HG02642 (cell line): Measurements from ENCODE around the gene DDX1.

Experiments used
- ATAC-seq: cut with Tn5 transposase; IDR thresholded peaks from one replicate; pipeline ENCODE4 v1.9.1; 2021; ENCODE audit warnings: mild to moderate bottlenecking; ENCODE audit not compliant: unreplicated experiment, poor library complexity

The DDX1 gene

DNA sequence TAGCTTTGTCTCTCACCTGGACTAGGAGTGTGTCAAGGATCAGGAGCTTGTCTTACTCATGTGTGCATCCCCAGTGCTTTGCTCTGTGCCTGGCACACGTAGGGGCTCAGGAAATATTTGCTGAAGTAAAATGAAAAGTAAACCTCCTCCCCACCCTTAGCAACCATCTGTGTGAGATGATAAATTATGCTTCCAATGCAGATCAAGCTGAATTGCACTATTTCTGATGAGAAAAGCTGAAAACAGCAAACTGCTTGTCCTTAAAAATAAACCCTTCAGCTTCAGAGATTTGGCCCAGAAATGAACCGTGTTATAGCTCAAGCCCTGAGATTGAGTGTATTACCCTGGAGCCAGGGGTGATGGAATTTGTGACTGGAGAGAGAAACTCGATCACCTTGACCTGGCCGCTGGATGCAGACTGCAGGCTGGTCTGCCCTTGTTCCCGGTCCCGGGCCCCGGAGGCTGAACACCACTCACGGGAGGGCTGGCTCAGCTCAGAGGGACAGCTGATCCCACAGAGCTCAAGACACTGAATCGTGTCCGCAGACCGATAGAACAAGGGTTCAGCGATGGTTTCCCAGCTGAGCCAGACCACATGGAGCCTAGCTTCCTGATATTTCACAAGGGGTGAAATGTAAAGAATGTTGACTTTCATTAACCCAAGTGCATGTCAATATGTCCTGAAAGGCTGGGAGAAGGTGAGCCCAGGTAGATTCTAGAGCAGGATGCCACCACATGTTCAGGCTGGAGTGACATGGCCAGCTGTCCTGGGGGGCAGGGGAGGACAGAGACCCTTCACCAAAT, 50.5 kb downstream of the DDX1 start:
- ATAC-seq, result no peak

DNA sequence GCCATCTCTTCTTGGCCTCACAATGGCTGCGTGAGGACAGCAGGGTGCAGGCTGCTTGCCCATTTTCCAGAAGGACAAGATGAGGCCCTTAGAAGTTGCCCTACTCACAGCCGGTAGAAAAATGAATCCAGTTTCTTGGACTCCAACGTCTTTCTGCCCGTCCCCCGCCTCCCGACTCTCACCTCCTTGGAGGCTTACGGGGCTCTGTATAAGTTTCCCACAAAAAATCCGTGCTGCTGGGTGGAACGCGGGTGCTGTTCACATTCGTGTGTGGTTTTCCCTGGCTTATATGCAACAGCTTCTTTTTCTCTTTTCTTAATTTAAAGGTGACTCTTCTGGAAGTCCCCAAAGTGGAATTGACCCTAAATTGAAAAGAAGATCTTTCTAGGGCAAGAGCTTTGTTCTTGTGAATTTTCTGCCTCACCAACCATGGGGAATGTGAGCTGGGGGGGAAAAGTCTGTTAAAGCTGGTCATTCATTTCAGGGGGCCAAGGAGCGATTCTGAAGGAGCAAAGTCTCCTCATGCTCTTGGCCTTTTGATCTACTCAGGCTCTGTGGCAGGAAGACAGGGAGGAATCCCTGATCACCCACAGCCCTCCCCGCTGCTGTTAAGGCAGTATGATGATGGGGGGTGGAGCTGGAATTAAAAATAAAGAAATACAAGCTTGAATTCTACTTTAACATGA, 51.3 kb downstream of the DDX1 start:
- no peak for ATAC-seq

DNA sequence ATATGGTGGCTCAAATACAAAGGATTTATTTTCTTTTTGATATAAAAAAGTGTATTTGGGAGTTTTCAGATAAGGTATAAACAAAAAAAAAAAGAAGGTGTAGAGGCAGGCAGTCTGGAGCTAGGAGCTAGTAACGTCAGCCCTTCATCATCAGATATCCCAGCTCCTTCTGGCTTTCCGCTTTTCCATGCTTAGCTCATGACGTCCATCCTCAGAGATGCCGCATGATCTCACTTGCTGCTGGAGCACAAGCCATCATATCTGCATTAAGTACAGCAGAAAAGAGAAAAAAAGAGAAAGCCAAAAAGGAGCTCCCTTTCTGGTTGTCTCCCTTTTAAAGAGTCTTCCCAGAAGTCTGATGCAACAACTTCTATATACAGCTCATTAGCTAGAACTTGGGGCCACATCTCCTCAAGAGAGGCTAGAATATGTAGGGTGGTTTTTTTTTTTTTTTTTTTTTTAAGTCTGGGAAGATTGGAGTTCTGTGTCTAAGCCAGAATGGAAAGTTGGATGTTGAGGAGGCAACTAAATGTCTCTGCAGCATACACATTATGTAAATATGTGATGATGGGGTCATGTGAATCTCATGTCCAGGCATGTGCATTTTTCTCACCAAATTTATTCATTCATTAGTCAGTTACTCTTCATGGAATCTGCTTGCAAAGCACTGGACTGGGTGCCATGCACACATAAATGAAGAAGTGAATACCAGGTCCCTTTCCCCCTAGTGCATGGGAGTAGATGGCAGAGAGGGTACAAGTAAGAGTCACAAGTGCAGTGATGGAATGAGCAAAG, 52.3 kb downstream of the DDX1 start:
- no peak for ATAC-seq

DNA sequence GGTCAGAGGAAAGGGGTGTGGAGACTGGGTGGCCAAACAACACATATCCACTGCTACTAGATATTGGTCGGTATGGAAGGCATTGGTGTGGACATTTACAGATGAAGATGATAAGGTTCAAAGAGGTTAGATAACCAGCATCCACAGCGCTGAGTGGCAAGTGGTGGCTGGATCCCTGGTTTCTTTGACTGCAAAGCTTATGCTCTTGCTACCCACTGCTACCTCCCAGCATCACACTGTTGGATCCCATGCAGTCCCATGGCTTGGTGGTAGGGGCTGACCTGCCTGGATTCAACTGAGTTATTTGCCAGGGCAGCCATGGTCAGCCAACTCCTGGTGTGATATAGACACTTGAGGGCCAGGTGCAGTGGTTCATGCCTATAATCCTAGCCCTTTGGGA, 53.6 kb downstream of the DDX1 start:
- ATAC-seq, result no peak

DNA sequence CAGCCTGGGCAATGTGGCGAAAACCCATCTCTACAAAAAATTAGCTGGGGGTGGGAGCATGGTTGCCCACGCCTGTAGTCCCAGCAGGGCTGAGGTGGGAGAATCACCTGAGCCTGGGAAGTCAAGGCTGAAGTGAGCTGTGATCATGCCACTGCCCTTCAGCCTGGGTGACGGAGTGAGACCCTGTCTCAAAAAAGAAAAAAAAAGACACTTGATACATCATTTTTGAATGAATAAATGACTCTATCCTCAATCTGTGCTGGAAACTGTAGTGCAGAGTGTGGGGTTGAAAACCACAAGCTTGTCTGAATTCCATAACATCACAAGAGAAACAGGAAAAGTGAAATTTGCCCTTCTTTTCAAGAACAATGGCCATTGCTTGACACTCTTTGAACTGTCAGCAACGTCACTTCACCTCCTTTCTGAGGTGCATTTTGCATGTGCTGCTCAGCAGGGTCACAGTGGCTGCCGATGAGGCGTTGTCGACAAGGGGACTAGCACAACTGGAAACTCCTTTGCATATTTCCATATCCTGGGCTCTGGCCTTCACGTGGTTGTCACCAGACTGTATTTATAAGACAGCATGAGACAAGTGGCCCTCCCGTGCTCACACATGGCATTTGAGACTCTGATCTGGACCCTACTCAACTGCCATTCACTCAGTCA, 54.2 kb downstream of the DDX1 start:
- no peak for ATAC-seq

DNA sequence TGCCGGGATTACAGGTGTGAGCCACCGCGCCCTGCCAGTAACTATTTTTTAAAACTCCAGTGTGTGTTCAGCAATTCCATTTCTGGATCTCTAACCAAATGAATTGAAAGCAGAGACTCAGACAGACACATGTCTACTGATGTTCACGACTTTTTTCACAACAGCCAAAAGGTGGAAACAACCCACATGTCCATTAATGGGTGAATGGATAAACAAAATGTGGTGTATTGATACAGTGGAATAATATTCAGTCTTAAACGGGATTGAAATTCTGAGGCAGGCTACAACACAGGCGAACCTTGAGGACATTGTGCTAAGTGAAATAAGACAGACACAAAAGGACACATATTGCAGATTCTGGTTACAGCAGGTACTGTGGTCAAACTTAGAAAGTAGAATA, 55.0 kb downstream of the DDX1 start:
- ATAC-seq, result no peak

DNA sequence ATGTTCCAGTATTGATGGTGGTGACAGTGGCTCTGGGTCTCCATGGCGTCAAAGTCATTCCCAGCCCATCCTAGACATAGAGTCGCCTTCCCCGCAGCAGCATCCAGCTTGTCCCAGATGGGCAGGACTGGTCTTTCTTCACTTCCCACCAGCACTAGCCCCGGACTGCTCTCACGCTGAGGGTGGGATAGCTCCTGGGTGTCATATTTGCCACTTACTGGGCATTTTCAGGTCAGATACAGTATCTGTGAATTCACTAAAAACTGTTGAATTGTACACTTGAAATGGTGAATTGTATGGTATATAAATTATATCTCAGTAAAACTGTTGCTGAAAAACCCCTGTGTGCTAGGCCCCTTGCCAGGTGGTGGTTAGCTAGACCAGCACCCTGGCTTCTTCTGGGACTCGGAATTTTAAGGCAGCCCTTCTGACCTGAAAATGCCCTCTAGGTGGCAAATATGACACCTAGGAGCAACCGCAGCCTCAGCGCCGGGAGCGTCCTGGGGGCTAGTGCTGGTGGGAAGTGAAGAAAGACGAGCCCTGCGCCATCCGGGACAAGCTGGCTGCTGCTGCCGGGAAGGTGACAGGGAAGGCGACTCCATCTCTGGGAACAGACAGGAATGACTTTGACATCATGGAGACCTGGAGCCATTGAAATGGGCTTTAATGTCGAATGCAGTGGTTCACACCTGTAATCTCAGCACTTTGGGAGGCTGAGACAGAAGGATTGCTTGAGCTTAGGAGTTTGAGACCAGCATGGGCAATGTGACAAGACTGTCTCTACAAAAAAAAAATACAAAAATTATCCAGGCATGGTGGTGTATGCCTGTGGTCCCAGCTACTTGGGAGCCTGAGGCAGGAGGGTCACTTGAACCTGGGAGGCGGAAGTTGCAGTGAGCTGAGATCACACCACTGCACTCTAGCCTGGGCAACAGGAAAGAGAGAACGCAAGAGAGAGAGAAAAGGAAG, 56.2 kb downstream of the DDX1 start:
- ATAC-seq, result no peak

DNA sequence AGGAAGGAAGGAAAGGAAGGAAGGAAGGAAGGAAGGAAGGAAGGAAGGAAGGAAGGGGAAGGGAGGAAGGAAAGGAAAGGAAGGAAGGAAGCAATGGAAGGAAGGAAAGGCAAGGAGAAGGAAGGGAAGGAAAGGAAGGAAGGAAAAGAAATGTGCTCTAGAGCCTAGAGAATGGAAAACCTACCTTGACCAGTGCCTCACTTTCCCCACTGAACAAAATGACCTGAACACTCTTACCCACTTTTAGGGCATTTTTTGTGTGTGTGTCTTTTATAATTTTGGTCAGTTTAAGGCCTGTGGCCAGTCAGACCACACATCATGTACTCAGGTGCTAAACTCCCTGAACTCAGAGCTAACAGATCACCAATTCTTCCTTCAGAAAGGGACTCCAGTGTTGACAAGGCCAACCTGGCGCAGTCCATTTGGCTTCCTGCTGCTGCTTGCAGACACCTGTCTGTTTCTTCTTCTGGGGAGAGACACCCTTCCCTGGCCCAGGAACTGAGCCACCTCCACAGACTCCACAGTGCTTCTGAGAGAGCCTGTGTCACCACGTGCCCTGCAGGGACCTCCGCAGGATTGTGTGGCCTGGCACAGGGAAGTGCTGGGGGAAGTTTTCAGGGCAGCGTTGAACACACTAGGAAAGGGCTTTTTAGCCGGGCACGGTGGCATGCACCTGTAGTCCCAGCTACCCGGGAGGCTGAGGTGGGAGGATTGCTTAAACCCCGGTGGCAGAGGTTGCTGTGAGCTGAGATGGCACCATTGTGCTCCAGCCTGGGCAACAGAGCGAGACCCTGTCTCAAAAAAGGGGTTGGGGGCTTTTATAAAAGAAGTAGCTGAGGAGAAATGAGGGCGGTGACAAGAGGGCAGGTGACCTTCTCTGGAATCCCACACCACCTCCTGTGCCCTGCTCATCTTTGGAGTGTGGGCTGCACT, 57.2 kb downstream of the DDX1 start:
- no peak for ATAC-seq

DNA sequence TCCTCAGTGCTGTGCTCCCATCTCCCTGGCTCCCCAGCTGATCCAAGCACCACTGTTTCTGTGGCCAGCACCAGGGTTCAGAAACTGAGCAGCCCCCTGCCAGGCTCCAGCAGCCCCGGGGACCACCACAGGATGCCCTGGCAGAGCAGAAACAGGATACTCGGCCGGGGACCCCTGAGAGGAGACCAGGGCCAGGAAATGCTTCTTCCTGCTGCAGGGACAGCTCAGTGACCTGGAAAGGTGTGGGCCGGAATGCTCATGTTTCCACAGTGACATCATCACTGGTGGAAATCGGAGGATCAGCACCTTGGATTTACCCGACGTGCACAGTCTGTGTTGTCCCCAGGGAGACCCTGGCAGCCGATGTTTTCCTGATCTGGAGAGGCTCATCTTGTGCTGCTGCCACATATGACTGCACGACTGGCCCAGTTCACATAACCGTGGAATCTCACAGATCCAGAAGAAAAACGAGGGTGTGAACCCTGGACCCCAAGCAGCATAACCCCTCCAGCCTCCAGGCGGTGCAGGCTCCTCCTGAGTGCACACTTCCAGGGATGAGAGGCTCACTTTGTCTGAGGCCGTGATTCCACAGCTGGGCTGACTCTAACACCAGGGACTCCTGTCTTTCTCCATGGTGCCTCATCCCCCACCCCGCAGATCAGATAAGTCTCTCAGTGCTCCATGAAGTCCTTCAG, 58.0 kb downstream of the DDX1 start:
- no peak for ATAC-seq

DNA sequence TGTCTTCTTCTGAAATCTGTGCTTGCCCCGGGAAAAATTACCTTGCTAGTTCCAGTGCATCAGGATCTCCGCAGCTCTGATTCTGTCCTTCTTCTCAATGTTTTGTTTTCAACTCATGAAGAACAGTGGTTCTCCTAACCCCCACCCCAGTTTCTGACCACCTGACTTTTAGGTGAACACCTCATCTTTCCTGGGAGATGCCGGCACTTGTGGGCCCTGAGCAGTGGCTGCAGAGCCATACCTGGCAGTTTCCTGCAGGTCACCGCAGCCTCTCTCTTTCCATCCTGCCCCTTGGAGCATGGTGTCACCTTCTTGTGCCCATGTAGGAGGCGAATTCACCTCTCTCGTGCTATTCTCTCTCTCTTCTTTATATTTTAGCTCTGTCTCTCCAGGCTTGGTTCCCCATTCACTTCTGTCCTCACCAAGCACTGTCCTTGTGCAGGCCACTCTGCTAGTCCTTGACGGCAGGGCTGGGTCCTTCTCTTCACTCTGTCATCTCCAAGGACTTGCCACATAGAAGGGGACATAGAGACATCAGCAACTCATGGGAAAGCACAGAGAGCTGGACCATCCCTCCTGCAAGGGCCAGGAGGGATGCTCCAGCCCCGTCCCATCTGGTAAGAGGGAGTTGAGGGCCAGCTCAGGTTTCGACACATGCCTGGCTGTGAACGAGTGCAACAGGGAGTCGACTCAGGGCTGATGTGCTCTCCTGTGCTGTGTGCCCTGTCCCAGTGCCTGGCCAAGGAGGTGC, 59.1 kb downstream of the DDX1 start:
- no peak for ATAC-seq

DNA sequence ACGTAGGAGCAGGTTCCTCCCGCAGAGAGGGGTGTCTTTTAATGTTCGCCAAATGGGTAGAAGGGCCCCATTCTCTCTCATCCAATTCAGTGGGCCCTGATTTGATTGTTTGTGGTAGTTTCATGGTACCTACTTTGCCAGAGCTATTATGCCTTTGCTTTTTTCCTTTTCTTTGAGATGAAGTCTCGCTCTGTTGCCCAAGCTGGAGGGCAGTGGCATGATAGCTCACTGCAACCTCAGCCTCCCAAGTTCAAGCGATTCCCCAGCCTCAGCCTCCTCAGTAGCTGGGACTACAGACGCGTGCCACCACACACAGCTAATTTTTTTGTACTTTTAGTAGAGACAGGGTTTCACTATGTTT, 59.7 kb downstream of the DDX1 start:
- no peak for ATAC-seq

DNA sequence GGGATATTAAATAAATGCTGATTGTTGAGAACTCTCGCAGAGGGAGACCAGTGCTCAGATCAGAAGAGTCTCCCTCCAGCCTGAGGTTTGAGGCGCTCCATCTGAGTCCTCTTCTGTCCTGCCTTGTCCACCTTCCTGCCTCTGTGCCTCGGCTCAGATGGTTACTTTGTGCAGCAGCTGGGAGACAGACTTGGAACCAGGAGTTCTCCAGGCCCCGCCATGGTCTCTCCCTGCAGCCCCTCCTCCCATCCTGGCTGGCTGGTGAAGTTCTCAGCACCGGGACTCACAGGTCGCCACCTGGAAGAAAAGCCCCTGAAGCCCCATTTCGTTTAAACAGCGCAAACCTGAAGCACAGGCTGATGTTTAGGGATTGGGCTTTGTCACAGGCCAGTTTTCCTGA, 60.6 kb downstream of the DDX1 start:
- ATAC-seq, result no peak

DNA sequence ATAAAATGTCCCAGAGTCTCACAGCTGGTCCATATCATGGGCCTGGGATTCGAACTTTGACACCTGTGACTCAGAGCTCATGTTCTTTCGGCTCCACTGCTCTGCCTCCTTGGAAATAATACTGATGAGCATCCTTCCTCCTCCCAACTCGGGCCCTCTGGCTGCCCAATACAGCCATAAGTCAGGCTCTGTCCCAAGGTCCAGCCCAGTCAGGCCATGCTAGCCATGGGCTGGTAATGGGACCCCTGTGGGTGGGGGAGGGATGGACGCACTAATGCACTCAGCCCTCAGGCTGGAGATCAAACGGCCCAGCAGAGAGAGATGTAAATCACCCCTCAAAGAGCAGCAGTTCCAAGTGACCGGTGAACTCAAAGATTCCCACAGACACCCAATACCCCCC, 61.1 kb downstream of the DDX1 start:
- no peak for ATAC-seq

DNA sequence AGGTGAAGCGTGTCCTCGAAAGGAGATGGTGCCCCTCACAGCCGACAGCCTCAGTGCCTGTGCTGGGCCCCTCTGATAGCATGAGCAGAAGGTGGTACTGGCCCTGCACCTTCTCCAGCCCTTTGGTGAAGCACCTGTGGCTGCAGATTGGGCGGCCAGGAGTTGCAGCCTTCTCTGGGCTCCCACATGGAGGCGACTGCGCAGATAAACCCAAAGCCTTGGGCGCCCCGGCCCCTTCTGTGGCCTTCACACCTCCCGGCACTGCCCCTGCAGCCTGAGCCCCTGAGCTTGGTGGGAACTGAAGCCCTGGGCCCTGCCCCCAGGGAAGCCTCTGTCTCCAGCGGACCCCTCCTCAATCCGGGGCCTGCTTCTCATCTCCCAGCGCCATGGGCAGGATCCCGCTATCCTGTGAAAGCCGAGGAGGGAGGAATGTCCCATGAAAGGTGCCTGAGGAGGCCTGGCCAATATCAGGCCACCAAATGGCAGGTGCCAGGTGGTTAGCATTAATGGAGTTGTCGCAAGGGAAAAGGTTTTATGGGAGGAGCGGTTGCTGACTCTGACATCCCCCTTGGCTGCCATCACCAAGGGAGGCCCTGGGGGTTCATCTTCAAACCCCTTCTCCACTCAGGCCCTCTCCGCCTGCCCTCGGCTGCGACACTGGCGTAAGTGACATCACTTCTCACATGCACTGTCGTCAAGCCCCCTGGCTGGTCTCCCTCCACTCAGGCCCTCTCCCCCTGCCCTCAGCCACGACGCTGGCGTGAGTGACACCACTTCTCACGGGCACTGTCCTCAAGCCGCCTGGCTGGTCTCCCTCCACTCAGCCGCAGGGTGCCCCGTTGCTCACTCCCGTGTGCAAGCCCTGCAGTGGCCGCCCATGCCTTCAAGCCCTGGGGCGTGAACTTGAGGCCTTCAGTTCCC, 62.4 kb downstream of the DDX1 start:
- ATAC-seq, result no peak

DNA sequence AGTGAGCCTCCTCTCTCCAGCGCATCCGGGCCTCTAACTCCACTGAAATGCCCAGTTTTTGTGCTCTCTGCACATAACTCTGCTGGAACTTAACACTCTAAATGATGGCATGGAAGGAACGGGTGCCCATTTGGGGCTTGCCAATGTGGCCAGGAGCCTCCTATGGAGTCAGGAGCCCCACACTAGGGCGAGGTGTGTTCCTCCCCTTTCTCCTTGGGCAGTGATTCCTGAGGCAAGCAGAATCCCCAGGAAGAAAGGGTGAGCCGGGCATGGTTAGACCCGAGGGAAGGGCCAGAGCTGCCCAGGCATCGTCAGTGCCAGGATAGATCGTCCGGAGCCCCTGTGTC, 63.0 kb downstream of the DDX1 start:
- ATAC-seq, result no peak

DNA sequence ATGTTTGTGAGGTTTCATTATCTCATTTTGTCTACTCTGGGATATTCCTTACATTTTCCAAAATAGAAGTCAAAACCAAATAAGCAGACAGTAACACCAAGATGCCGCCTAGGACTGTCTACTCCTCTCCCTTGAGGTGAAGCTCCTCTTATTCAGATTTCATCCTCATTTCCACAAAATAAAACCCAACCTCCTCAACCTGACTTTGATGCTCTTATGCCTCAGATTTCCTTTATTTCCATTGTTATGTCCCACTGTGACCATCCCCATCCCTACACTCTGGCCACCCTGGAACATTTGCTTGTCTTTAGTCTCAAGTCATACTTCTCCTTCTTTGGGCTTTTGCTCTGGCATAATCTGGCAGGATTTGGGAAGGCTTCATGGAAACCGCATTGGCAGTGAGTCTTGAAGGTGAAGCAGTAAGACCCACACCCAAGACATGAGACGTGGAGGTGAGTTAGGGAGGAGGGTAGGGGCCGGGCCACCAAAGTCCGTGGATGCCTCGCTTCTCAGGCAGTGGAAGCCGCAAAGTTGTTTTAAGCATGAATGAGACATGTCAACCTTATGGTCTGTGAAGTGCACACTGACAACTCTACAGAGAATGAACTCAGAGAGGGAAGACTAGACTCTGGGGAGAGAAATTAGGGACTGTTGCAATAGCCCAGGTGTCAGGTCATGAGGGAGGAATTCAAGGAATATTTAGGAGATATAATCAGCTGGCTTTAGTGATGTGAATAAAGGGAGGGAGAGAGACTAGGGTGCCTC, 63.6 kb downstream of the DDX1 start:
- ATAC-seq, result no peak
